Ovary (tissue), 3 donors: ENCODE results near the gene ODAD4.

ENCODE experiments used
- CTCF ChIP-seq, 3 donors: fragments of 450-650 bp in 2 of 3; fragments of 200-600 bp in 1 of 3; IDR thresholded peaks; one replicate each; pipeline versions ENCODE4 v1.5.1 to v1.8.0; 2016 to 2022; ENCODE audit warnings: antibody characterized with exemption in 3 of 3, mild to moderate bottlenecking in 1 of 3
- EP300 ChIP-seq: sonication (generic); formaldehyde crosslinking; IDR thresholded peaks from one replicate; pipeline ENCODE4 v1.6.1; 2017; ENCODE audit warnings: antibody characterized with exemption
- POLR2A ChIP-seq: fragments of 450-650 bp; IDR thresholded peaks from one replicate; pipeline ENCODE4 v1.6.1; 2017; ENCODE audit warnings: antibody characterized with exemption, mild to moderate bottlenecking, moderate library complexity
- donor health status: DM: no; HTN: no; CAD: no.

- TF ChIP-seq POLR2A: no peak
- no peak for TF ChIP-seq CTCF (IDR thresholded peaks at IDR 0.05)
- no peak for TF ChIP-seq EP300
Observed at GRCh38 chr17:41948762-41949460, 18.5 kb downstream of the ODAD4 start.
